ENCODE data around the gene NOP9.

GRCh38 chr14:24307156-24307574 is 7.5 kb downstream of the NOP9 start:
- no peak for TF ChIP-seq TAF1 (IDR thresholded peaks at IDR 0.05; ENCODE audit: borderline replicate concordance, insufficient read depth, low read length)
- TF ChIP-seq SIN3A (IDR thresholded peaks at IDR 0.05; ENCODE audit: borderline replicate concordance, insufficient read depth, low read length), result no peak
- TF ChIP-seq POLR2AphosphoS5 (IDR thresholded peaks at IDR 0.05; ENCODE audit: low read depth, low read length), result no peak
- TF ChIP-seq REST (IDR thresholded peaks at IDR 0.05; ENCODE audit: insufficient read depth in 1 of 2, low read depth in 2 of 2, low read length in 2 of 2), result no peak

Data from PFSK-1 (cell line).